Ovary (tissue), 3 donors: ENCODE results near the gene C17orf100.

ENCODE experiments used
- EP300 ChIP-seq: sonication (generic); formaldehyde crosslinking; IDR thresholded peaks from one replicate; pipeline ENCODE4 v1.6.1; 2017; ENCODE audit warnings: antibody characterized with exemption
- POLR2A ChIP-seq: fragments of 450-650 bp; IDR thresholded peaks from one replicate; pipeline ENCODE4 v1.6.1; 2017; ENCODE audit warnings: antibody characterized with exemption, mild to moderate bottlenecking, moderate library complexity
- TF ChIP-seq, protein P1 (sequence below), 3 donors: fragments of 450-650 bp in 2 of 3; fragments of 200-600 bp in 1 of 3; IDR thresholded peaks; one replicate each; pipeline versions ENCODE4 v1.5.1 to v1.8.0; 2016 to 2022; ENCODE audit warnings: antibody characterized with exemption in 3 of 3, mild to moderate bottlenecking in 1 of 3
- donor health status: DM: no; HTN: no; CAD: no.

DNA sequence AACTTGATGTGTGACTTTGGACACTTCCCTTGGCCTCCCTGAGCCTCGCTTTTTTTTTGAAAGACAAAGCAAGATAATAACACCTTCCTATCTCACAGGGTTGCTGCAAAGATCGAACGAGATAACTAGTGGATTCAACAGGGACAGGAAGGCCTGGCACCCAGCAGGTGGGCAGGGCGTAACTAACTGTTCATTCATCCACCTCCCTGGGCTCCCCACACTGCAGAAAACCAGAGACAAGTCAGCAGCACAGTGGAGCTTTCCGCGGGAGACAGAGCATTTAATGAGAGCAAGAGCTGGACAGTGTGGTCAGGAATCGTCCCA is 32.9 kb downstream of the C17orf100 start:
- TF ChIP-seq, protein P1, sequence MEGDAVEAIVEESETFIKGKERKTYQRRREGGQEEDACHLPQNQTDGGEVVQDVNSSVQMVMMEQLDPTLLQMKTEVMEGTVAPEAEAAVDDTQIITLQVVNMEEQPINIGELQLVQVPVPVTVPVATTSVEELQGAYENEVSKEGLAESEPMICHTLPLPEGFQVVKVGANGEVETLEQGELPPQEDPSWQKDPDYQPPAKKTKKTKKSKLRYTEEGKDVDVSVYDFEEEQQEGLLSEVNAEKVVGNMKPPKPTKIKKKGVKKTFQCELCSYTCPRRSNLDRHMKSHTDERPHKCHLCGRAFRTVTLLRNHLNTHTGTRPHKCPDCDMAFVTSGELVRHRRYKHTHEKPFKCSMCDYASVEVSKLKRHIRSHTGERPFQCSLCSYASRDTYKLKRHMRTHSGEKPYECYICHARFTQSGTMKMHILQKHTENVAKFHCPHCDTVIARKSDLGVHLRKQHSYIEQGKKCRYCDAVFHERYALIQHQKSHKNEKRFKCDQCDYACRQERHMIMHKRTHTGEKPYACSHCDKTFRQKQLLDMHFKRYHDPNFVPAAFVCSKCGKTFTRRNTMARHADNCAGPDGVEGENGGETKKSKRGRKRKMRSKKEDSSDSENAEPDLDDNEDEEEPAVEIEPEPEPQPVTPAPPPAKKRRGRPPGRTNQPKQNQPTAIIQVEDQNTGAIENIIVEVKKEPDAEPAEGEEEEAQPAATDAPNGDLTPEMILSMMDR (IDR thresholded peaks at IDR 0.05) = no peak
- TF ChIP-seq POLR2A (no peak), EP300 (no peak)
